ENCODE measurements around the gene ANLN. TPM values are rescaled to one million over a fixed set of nuclear protein-coding genes. Genes with fewer than 3 reads are reported as not detected.

The ANLN gene
- polyA plus RNA-seq, 1 donor = 45.3 TPM

Other genes with a start within 250 kb of the ANLN start
- 9.1 TPM for gene EEPD1, start 236.6 kb upstream of the ANLN start, polyA plus RNA-seq (ENCODE audit: insufficient read length)